Testis (tissue), 2 donors: ENCODE results near the gene SLC25A11.

ENCODE experiments used
- CTCF ChIP-seq, 3 experiments: fragments of 450-650 bp in 2 of 3; fragments of 200-600 bp in 1 of 3; sonication (generic) in 1 of 3; IDR thresholded peaks; one replicate each; pipeline ENCODE4 v1.5.1; 2016 to 2019; ENCODE audit warnings: antibody characterized with exemption in 3 of 3, mild to moderate bottlenecking in 2 of 3, moderate library complexity in 1 of 3
- POLR2A ChIP-seq: fragments of 450-650 bp; IDR thresholded peaks from one replicate; pipeline ENCODE4 v1.6.1; 2017; ENCODE audit warnings: antibody characterized with exemption, mild to moderate bottlenecking, moderate library complexity

- TF ChIP-seq POLR2A (no peak), CTCF (IDR thresholded peaks at IDR 0.05) (no peak)
Observed at GRCh38 chr17:4938688-4939545, 929 bp downstream of the SLC25A11 start.
